KMS-11 (cell line): ENCODE measurements around the gene TRABD2B.

Experiments used
- H2AFZ ChIP-seq: fragments of 200-600 bp; sonication (generic); 2 replicates; pipeline ENCODE4 v1.6.1; 2016; ENCODE audit warnings: antibody characterized with exemption, mixed run types, low read depth
- H3K27ac ChIP-seq: fragments of 200-600 bp; sonication (generic); 2 replicates; pipeline ENCODE4 v1.6.1; 2016; ENCODE audit warnings: mild to moderate bottlenecking, mixed run types
- H3K27me3 ChIP-seq: fragments of 200-600 bp; sonication (generic); 2 replicates; pipeline ENCODE4 v1.6.1; 2017; ENCODE audit warnings: mild to moderate bottlenecking, low read depth, mixed run types, moderate library complexity; ENCODE audit not compliant: insufficient read depth
- H3K36me3 ChIP-seq: fragments of 200-600 bp; sonication (generic); 2 replicates; pipeline ENCODE4 v1.6.1; 2017; ENCODE audit warnings: mild to moderate bottlenecking, mixed run types; ENCODE audit not compliant: insufficient read depth
- H3K4me1 ChIP-seq: fragments of 200-600 bp; sonication (generic); 2 replicates; pipeline ENCODE4 v1.6.1; 2016; ENCODE audit warnings: mild to moderate bottlenecking, low read depth, mixed run types; ENCODE audit not compliant: poor library complexity, severe bottlenecking
- H3K4me2 ChIP-seq: fragments of 200-600 bp; sonication (generic); 2 replicates; pipeline ENCODE4 v1.7.0; 2016; ENCODE audit warnings: mild to moderate bottlenecking, mixed run types
- H3K4me3 ChIP-seq: fragments of 200-600 bp; sonication (generic); IDR thresholded peaks from 2 replicates; pipeline ENCODE4 v1.6.1; 2017; ENCODE audit warnings: low read depth, low read length, mixed read lengths; ENCODE audit not compliant: insufficient read depth
- H3K79me2 ChIP-seq: fragments of 200-600 bp; sonication (generic); 2 replicates; pipeline ENCODE4 v1.6.1; 2016; ENCODE audit warnings: low read depth, mixed run types; ENCODE audit not compliant: insufficient read depth
- H3K9ac ChIP-seq: fragments of 200-600 bp; sonication (generic); 2 replicates; pipeline ENCODE4 v1.6.1; 2016; ENCODE audit warnings: mild to moderate bottlenecking, mixed run types
- H4K20me1 ChIP-seq: fragments of 200-600 bp; sonication (generic); 2 replicates; pipeline ENCODE4 v1.6.1; 2016; ENCODE audit warnings: mild to moderate bottlenecking, mixed run types; ENCODE audit not compliant: insufficient read depth
- CTCF ChIP-seq: fragments of 200-600 bp; sonication (generic); conservative IDR thresholded peaks from 2 replicates; pipeline ENCODE4 v1.6.1; 2017; ENCODE audit warnings: low read depth, mild to moderate bottlenecking, antibody characterized with exemption, low read length, moderate library complexity, mixed read lengths

TRABD2B gene

GRCh38 chr1:47970882-47971281, 26.3 kb downstream of the TRABD2B start:
- H3K4me1 ChIP-seq: no peaks in the 10 kb centered on the region
- H3K27me3 ChIP-seq: no peaks in the 10 kb centered on the region
- H4K20me1 ChIP-seq: no peaks in the 10 kb centered on the region
- H3K36me3 ChIP-seq: no peaks in the 10 kb centered on the region
- H3K27ac ChIP-seq: no peak overlapping the region
- no peak overlapping the region for H3K4me3 ChIP-seq
- TF ChIP-seq CTCF: no peak
- H2AFZ ChIP-seq: no peak overlapping the region
- no peak overlapping the region for H3K9ac ChIP-seq
- no peaks in the 10 kb centered on the region for H3K79me2 ChIP-seq
- no peak overlapping the region for H3K4me2 ChIP-seq

- no peaks in the 10 kb centered on the region for H3K36me3 ChIP-seq
- no peaks in the 10 kb centered on the region for H3K79me2 ChIP-seq
- no peak overlapping the region for H2AFZ ChIP-seq
- H3K9ac ChIP-seq: no peak overlapping the region
- H4K20me1 ChIP-seq: no peaks in the 10 kb centered on the region
- H3K27me3 ChIP-seq: no peaks in the 10 kb centered on the region
- TF ChIP-seq CTCF: no peak
- H3K27ac ChIP-seq: no peak overlapping the region
- H3K4me2 ChIP-seq: no peak overlapping the region
- no peaks in the 10 kb centered on the region for H3K4me1 ChIP-seq
- no peak overlapping the region for H3K4me3 ChIP-seq
Observed at GRCh38 chr1:47969478-47969877, 27.7 kb downstream of the TRABD2B start.

GRCh38 chr1:47968556-47968888, 28.7 kb downstream of the TRABD2B start:
- Histone ChIP-seq H3K36me3 (no peaks in the 10 kb centered on the region), H3K4me2 (no peak overlapping the region), H3K4me3 (no peak overlapping the region), H3K4me1 (no peaks in the 10 kb centered on the region), H3K9ac (no peak overlapping the region), H4K20me1 (no peaks in the 10 kb centered on the region), H2AFZ (no peak overlapping the region), H3K79me2 (no peaks in the 10 kb centered on the region), H3K27me3 (no peaks in the 10 kb centered on the region), H3K27ac (no peak overlapping the region)
- no peak for TF ChIP-seq CTCF

GRCh38 chr1:47967864-47968555, 29.2 kb downstream of the TRABD2B start:
- Histone ChIP-seq H4K20me1 (no peaks in the 10 kb centered on the region), H3K4me3 (no peak overlapping the region), H2AFZ (no peak overlapping the region), H3K4me2 (no peak overlapping the region), H3K4me1 (no peaks in the 10 kb centered on the region), H3K9ac (no peak overlapping the region), H3K27me3 (no peaks in the 10 kb centered on the region), H3K27ac (no peak overlapping the region), H3K36me3 (no peaks in the 10 kb centered on the region), H3K79me2 (no peaks in the 10 kb centered on the region)
- TF ChIP-seq CTCF: no peak
